HG03196 (cell line): ENCODE results near the gene SLC25A18.
"Not testable (repeated sequence)": the region's sequence is repeated elsewhere in the genome, so short reads cannot be mapped to it uniquely, and the experiment has no call there.

Source experiments
- ATAC-seq: cut with Tn5 transposase; IDR thresholded peaks from one replicate; pipeline ENCODE4 v1.9.1; 2021; ENCODE audit not compliant: unreplicated experiment

Gene SLC25A18

GRCh38 chr22:17562906-17563870, at the start of gene SLC25A18:
SLC25A18 (plus strand) TSS chr22:17563498; CDS start chr22:17579945, 16,447 bp downstream.
- no peak for ATAC-seq

GRCh38 chr22:17513612-17514011, 49.7 kb upstream of the SLC25A18 start:
- ATAC-seq: no peak

GRCh38 chr22:17514084-17514483, 49.2 kb upstream of the SLC25A18 start:
- no peak for ATAC-seq

- ATAC-seq: no peak
These were observed 44.9 kb upstream of the SLC25A18 start for GRCh38 chr22:17518406-17518805.

GRCh38 chr22:17521971-17522370, 41.3 kb upstream of the SLC25A18 start:
- not testable (repeated sequence) for ATAC-seq

- no peak for ATAC-seq
These were observed 39.4 kb upstream of the SLC25A18 start for GRCh38 chr22:17523925-17524324.

- ATAC-seq: no peak
These were observed 27.0 kb upstream of the SLC25A18 start for GRCh38 chr22:17536269-17536668.

GRCh38 chr22:17537155-17537554, 26.1 kb upstream of the SLC25A18 start:
- no peak for ATAC-seq

GRCh38 chr22:17540481-17540880, 22.8 kb upstream of the SLC25A18 start:
- no peak for ATAC-seq

GRCh38 chr22:17541476-17541875, 21.8 kb upstream of the SLC25A18 start:
- no peak for ATAC-seq

- no peak for ATAC-seq
These were observed 20.8 kb upstream of the SLC25A18 start for GRCh38 chr22:17542452-17542851.

GRCh38 chr22:17548010-17548755, 15.1 kb upstream of the SLC25A18 start:
- no peak for ATAC-seq

- ATAC-seq: no peak
These were observed 14.6 kb upstream of the SLC25A18 start for GRCh38 chr22:17548756-17549035.

GRCh38 chr22:17549183-17549582, 14.1 kb upstream of the SLC25A18 start:
- no peak for ATAC-seq

GRCh38 chr22:17549655-17550054, 13.6 kb upstream of the SLC25A18 start:
- no peak for ATAC-seq

- no peak for ATAC-seq
These were observed 10.6 kb upstream of the SLC25A18 start for GRCh38 chr22:17552737-17553136.

GRCh38 chr22:17554814-17555213, 8.5 kb upstream of the SLC25A18 start:
- ATAC-seq: no peak

- ATAC-seq: no peak
These were observed 4.1 kb upstream of the SLC25A18 start for GRCh38 chr22:17559188-17559587.

- ATAC-seq: no peak
These were observed 666 bp downstream of the SLC25A18 start for GRCh38 chr22:17563936-17564391.

- ATAC-seq: not testable (repeated sequence)
These were observed 2.9 kb downstream of the SLC25A18 start for GRCh38 chr22:17566016-17566687.

- no peak for ATAC-seq
These were observed 3.5 kb downstream of the SLC25A18 start for GRCh38 chr22:17566776-17567175.
